Sigmoid colon (tissue), 3 donors: ENCODE results near the gene KIAA0513.

Experiments
- CTCF ChIP-seq, 4 experiments: fragments of 450-650 bp in 3 of 4; fragments of 200-600 bp in 1 of 4; IDR thresholded peaks; one replicate each; pipeline ENCODE4 v1.5.1; 2016 to 2019; ENCODE audit warnings: antibody characterized with exemption in 4 of 4, mild to moderate bottlenecking in 3 of 4, moderate library complexity in 2 of 4
- POLR2A ChIP-seq, 2 donors: fragments of 450-650 bp; IDR thresholded peaks; one replicate each; pipeline ENCODE4 v1.6.1; 2016; ENCODE audit warnings: antibody characterized with exemption in 2 of 2, mild to moderate bottlenecking in 2 of 2, moderate library complexity in 2 of 2

- TF ChIP-seq CTCF (IDR thresholded peaks at IDR 0.05) = no peak
- no peak for TF ChIP-seq POLR2A (IDR thresholded peaks at IDR 0.05)
Observed at GRCh38 chr16:85069171-85069570, 41.6 kb downstream of the KIAA0513 start.
